ENCODE results near the gene LRRC8C. TPM values are rescaled to one million over a fixed set of nuclear protein-coding genes. Genes with fewer than 3 reads are reported as not detected.
A peak's percentile ranks its signal among the peaks of the same experiment; 100 is the strongest.

Gene LRRC8C
- total RNA-seq, 1 donor from 2014 or later: 5.5 TPM

GRCh38 chr1:89734442-89734841 lies 101.5 kb downstream of the LRRC8C start:
- DNase-seq (ENCODE audit: low read depth) (no peak), FAIRE-seq (no peak)
- no peak overlapping the region for H3K4me3 ChIP-seq (ENCODE audit: low read depth, low read length)
- no peaks in the 10 kb centered on the region for H3K36me3 ChIP-seq (ENCODE audit: control insufficient read depth, insufficient read depth, low read length)
- TF ChIP-seq CTCF (IDR thresholded peaks at IDR 0.05; ENCODE audit: insufficient read depth, low read length, severe bottlenecking): no peak
- H3K27me3 ChIP-seq (ENCODE audit: control insufficient read depth, insufficient read depth, low read length): no peaks in the 10 kb centered on the region

- Histone ChIP-seq H3K4me3 (ENCODE audit: low read depth, low read length) (no peak overlapping the region), H3K36me3 (ENCODE audit: control insufficient read depth, insufficient read depth, low read length) (no peaks in the 10 kb centered on the region), H3K27me3 (ENCODE audit: control insufficient read depth, insufficient read depth, low read length) (no peaks in the 10 kb centered on the region)
- no peak for FAIRE-seq
- TF ChIP-seq CTCF (IDR thresholded peaks at IDR 0.05; ENCODE audit: insufficient read depth, low read length, severe bottlenecking): no peak
- DNase-seq (ENCODE audit: low read depth): no peak
These were observed 102.6 kb downstream of the LRRC8C start for GRCh38 chr1:89735479-89735878.

- TF ChIP-seq CTCF (IDR thresholded peaks at IDR 0.05; ENCODE audit: insufficient read depth, low read length, severe bottlenecking): no peak
- H3K36me3 ChIP-seq (ENCODE audit: control insufficient read depth, insufficient read depth, low read length): no peaks in the 10 kb centered on the region
- FAIRE-seq: no peak
- no peaks in the 10 kb centered on the region for H3K27me3 ChIP-seq (ENCODE audit: control insufficient read depth, insufficient read depth, low read length)
- H3K4me3 ChIP-seq (ENCODE audit: low read depth, low read length): no peak overlapping the region
- DNase-seq (ENCODE audit: low read depth): peak; percentile 70
These were observed 104.2 kb downstream of the LRRC8C start for GRCh38 chr1:89736937-89737733.

GRCh38 chr1:89737985-89738510 lies 105.1 kb downstream of the LRRC8C start:
- no peaks in the 10 kb centered on the region for H3K27me3 ChIP-seq (ENCODE audit: control insufficient read depth, insufficient read depth, low read length)
- DNase-seq (ENCODE audit: low read depth): no peak
- TF ChIP-seq CTCF (IDR thresholded peaks at IDR 0.05; ENCODE audit: insufficient read depth, low read length, severe bottlenecking): no peak
- no peak for FAIRE-seq
- H3K36me3 ChIP-seq (ENCODE audit: control insufficient read depth, insufficient read depth, low read length): no peaks in the 10 kb centered on the region
- no peak overlapping the region for H3K4me3 ChIP-seq (ENCODE audit: low read depth, low read length)

GRCh38 chr1:89739013-89739843 lies 106.3 kb downstream of the LRRC8C start:
- no peak for TF ChIP-seq CTCF (IDR thresholded peaks at IDR 0.05; ENCODE audit: insufficient read depth, low read length, severe bottlenecking)
- FAIRE-seq (no peak), DNase-seq (ENCODE audit: low read depth) (peak; percentile 90)
- H3K4me3 ChIP-seq (ENCODE audit: low read depth, low read length): no peak overlapping the region
- H3K27me3 ChIP-seq (ENCODE audit: control insufficient read depth, insufficient read depth, low read length): no peaks in the 10 kb centered on the region
- H3K36me3 ChIP-seq (ENCODE audit: control insufficient read depth, insufficient read depth, low read length): no peaks in the 10 kb centered on the region

Data from bronchial epithelial cell (primary cell).